GOT3 (cell line): ENCODE measurements around the gene PELO.
A peak's percentile ranks its signal among the peaks of the same experiment; 100 is the strongest.
"Not testable (repeated sequence)": the region's sequence is repeated elsewhere in the genome, so short reads cannot be mapped to it uniquely, and the experiment has no call there.

Experiments
- DNase-seq: peaks from one replicate; lab custom pipeline; 2025; ENCODE audit warnings: mixed read lengths; lab: John Stamatoyannopoulos, UW

The PELO gene

GRCh38 chr5:52787600-52788504 is at the start of gene PELO, which contains the start of gene ITGA1:
PELO (plus strand) TSS chr5:52787916; CDS start chr5:52800395, 12,479 bp downstream.
ITGA1 (plus strand) TSS chr5:52787916; CDS start chr5:52788354, 438 bp downstream.
- DNase-seq = peak; percentile 61

- no peak for DNase-seq
These were observed 49.6 kb upstream of the PELO start for GRCh38 chr5:52738095-52738506.

- no peak for DNase-seq
These were observed 47.7 kb upstream of the PELO start for GRCh38 chr5:52740007-52740406.

- no peak for DNase-seq
These were observed 44.7 kb upstream of the PELO start for GRCh38 chr5:52743012-52743411.

- no peak for DNase-seq
These were observed 44.2 kb upstream of the PELO start for GRCh38 chr5:52743529-52743928.

- no peak for DNase-seq
These were observed 43.7 kb upstream of the PELO start for GRCh38 chr5:52743970-52744369.

- not testable (repeated sequence) for DNase-seq
These were observed 42.8 kb upstream of the PELO start for GRCh38 chr5:52744867-52745458.

- no peak for DNase-seq
These were observed 41.2 kb upstream of the PELO start for GRCh38 chr5:52746539-52746938.

GRCh38 chr5:52748590-52748989 is 39.1 kb upstream of the PELO start:
- no peak for DNase-seq

GRCh38 chr5:52749666-52750065 is 38.0 kb upstream of the PELO start:
- DNase-seq = no peak

GRCh38 chr5:52751137-52751536 is 36.6 kb upstream of the PELO start:
- DNase-seq = no peak

GRCh38 chr5:52754051-52754450 is 33.7 kb upstream of the PELO start:
- DNase-seq = no peak

GRCh38 chr5:52757527-52757926 is 30.2 kb upstream of the PELO start:
- DNase-seq = no peak

GRCh38 chr5:52758014-52758413 is 29.7 kb upstream of the PELO start:
- no peak for DNase-seq

GRCh38 chr5:52759331-52759730 is 28.4 kb upstream of the PELO start:
- no peak for DNase-seq

- no peak for DNase-seq
These were observed 26.9 kb upstream of the PELO start for GRCh38 chr5:52760695-52761366.

- DNase-seq = no peak
These were observed 20.4 kb upstream of the PELO start for GRCh38 chr5:52767217-52767743.

- no peak for DNase-seq
These were observed 19.8 kb upstream of the PELO start for GRCh38 chr5:52767766-52768480.

- DNase-seq = no peak
These were observed 18.7 kb upstream of the PELO start for GRCh38 chr5:52769061-52769460.

- no peak for DNase-seq
These were observed 17.3 kb upstream of the PELO start for GRCh38 chr5:52770287-52770939.

GRCh38 chr5:52771343-52772039 is 16.2 kb upstream of the PELO start:
- no peak for DNase-seq
